ENCODE data around the gene PLEKHH2.

Gene PLEKHH2

GRCh38 chr2:43764086-43764705 lies 127.1 kb downstream of the PLEKHH2 start:
- no peak for DNase-seq

- peak; percentile 57 for DNase-seq
These were observed 128.9 kb downstream of the PLEKHH2 start for GRCh38 chr2:43766006-43766405.

GRCh38 chr2:43773876-43774613 lies 137.0 kb downstream of the PLEKHH2 start, which contains the start of gene DYNC2LI1:
Gene DYNC2LI1, plus strand, starts transcription at chr2:43774039. Its CDS starts 100 bp downstream, at chr2:43774139.
- DNase-seq: peak; percentile 96

GRCh38 chr2:43774617-43775016 lies 137.6 kb downstream of the PLEKHH2 start:
- DNase-seq: peak; percentile 33

GRCh38 chr2:43776324-43776723 lies 139.3 kb downstream of the PLEKHH2 start:
- DNase-seq: no peak

GRCh38 chr2:43777306-43777926 lies 140.4 kb downstream of the PLEKHH2 start:
- DNase-seq: no peak

- no peak for DNase-seq
These were observed 141.2 kb downstream of the PLEKHH2 start for GRCh38 chr2:43778233-43778632.

GRCh38 chr2:43787895-43788294 lies 150.8 kb downstream of the PLEKHH2 start:
- DNase-seq: no peak

GRCh38 chr2:43788646-43789045 lies 151.6 kb downstream of the PLEKHH2 start:
- no peak for DNase-seq

- DNase-seq: no peak
These were observed 153.1 kb downstream of the PLEKHH2 start for GRCh38 chr2:43790147-43790546.

- DNase-seq: no peak
These were observed 154.1 kb downstream of the PLEKHH2 start for GRCh38 chr2:43791035-43791765.

- no peak for DNase-seq
These were observed 155.6 kb downstream of the PLEKHH2 start for GRCh38 chr2:43792653-43793052.

GRCh38 chr2:43794956-43795355 lies 157.9 kb downstream of the PLEKHH2 start:
- no peak for DNase-seq

- DNase-seq: no peak
These were observed 159.1 kb downstream of the PLEKHH2 start for GRCh38 chr2:43796206-43796605.

- peak; percentile 12 for DNase-seq
These were observed 161.2 kb downstream of the PLEKHH2 start for GRCh38 chr2:43798300-43798699.

GRCh38 chr2:43800894-43801293 lies 163.8 kb downstream of the PLEKHH2 start:
- DNase-seq: no peak

GRCh38 chr2:43802135-43802534 lies 165.1 kb downstream of the PLEKHH2 start:
- no peak for DNase-seq

GRCh38 chr2:43803113-43803512 lies 166.1 kb downstream of the PLEKHH2 start:
- DNase-seq: no peak

- DNase-seq: no peak
These were observed 169.6 kb downstream of the PLEKHH2 start for GRCh38 chr2:43806719-43807031.

GRCh38 chr2:43810452-43810851 lies 173.4 kb downstream of the PLEKHH2 start:
- no peak for DNase-seq

- DNase-seq: no peak
These were observed 173.8 kb downstream of the PLEKHH2 start for GRCh38 chr2:43810888-43811287.

GRCh38 chr2:43812006-43812405 lies 174.9 kb downstream of the PLEKHH2 start:
- DNase-seq: no peak

GRCh38 chr2:43812947-43813346 lies 175.9 kb downstream of the PLEKHH2 start:
- DNase-seq: no peak

GRCh38 chr2:43814711-43815110 lies 177.7 kb downstream of the PLEKHH2 start:
- DNase-seq: no peak

Measured in NCI-H146 (cell line).